KG1 (cell line): ENCODE measurements around the gene MED13L.

Experiments
- DNase-seq: peaks from one replicate; lab custom pipeline; 2025; lab: John Stamatoyannopoulos, UW

MED13L gene

DNA sequence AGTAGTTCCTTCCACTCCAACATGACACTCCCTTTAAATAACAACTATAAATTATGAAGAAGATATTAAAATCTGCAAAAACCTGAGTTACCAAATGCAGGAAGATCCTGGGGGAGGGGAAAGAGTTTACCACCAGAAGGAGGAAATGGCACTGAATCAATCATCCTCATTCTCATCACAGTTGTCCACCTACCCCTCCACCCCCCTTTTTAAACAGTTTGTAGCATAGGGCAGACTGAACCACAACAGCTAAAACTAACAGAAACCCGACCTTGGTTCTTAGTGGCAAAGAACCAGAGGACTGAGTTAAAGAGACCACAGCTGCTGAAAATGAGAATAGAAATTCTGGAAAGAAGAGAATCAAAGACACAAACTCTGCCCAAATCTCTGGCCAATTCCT, 189.5 kb downstream of the MED13L start:
- DNase-seq = peak; percentile 57

DNA sequence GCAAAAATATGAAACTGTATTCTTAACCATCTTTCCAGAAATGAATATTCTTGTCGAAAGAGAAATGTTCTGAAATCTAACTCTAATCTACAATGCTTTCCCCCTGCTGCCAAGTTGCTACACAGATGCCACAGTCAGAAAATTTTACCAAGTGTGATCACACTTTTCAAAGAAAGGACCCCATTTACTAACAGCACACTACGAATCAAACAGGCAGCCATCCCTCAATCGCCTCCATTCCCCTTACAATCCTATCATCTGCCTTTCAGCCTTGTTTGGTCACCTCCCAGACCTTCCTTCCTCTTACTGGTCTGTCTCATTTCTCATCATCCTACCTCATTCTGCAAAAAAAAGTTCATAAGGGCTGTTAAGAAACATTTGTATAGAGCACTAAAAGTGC, 190.1 kb downstream of the MED13L start:
- no peak for DNase-seq

DNA sequence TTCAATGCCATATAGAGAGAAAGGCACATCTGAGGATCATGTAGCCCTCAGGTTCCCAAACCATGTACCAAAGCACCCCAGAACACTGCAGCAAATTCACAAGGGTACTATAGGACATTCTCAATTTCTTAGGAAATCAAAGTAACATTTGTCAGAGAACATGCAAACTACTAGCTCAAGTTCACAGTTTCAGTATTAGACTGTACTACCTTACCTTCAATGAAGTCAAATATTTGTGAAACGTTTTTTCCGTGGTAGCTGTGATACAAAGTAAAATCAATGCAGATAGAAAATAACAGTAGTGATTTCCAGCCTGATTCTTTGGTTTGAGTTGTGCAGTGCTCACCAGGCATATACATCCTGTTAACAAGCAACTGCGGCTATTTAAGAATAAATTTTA, 197.1 kb downstream of the MED13L start:
- no peak for DNase-seq

DNA sequence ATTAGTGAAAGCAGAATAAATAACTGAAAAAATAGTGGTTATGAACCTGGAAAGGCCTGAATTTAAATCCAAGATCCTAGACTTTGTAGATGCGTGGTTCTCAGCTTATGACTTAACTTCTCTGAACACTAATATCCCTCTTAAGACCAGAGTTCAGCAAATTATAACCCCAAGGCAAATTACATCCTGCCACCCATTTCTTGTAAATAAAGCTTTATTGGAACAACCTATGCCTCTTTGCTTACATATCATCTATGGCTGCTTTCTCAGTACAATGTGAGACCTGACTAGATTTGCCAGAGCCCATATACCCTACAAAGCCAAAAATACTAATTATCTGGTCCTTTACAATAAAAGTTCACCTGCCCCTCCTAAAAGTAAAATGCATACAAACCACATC, 199.1 kb downstream of the MED13L start:
- DNase-seq = no peak

DNA sequence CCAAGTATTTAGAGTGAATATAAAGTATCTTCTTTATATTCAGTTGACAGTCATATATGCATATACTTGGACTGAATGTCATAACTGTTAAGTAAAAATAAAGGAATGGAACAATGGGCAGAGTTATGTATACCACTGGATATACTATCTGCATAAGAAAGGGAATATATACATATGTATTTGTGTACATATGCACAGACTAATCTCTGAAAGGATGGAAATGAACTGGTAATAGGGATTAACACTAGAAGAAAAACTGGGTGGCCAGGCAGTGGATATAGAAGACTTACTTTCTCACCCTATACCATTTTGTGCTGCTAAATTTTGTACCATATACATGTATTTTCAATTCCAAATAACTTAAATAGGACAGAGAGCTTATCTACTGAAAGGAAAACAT, 200.1 kb downstream of the MED13L start:
- DNase-seq = no peak

DNA sequence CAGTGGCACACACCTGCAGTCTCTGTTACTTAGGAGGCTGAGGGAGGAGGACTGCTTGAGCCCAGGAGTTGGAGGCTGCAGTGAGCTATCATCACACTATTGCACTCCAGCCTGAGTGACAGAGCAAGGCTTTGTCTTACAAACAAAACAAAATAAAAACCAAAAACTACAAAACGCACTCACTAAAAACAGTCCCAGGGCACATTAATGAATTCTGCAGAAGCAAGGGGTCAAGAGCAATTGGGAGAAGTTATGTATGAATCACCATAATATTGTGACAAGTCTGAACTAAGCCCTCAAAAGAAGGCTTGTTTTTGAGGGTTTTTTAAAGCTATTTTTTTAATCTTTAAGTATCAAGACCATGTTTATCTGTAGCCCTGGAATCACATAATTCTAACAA, 201.1 kb downstream of the MED13L start:
- DNase-seq = no peak

DNA sequence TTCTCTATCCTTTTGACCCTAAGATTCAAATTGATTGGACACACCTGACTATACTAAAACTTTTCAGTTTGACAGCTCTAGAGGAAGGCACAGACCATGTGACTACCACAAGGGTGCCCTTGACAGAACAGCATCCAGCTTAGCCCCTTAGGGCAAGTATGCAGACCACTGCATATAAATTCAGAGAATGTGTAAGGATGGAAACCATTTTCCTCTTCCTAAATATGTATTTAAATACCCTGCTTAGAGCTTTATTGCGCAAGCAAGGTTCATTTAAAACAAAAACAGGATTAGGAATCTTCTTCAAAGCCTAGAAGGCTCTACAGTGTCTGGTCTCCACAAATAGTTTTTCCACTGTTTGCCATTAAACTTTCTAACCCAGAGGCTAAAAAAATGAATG, 202.8 kb downstream of the MED13L start:
- DNase-seq = no peak

DNA sequence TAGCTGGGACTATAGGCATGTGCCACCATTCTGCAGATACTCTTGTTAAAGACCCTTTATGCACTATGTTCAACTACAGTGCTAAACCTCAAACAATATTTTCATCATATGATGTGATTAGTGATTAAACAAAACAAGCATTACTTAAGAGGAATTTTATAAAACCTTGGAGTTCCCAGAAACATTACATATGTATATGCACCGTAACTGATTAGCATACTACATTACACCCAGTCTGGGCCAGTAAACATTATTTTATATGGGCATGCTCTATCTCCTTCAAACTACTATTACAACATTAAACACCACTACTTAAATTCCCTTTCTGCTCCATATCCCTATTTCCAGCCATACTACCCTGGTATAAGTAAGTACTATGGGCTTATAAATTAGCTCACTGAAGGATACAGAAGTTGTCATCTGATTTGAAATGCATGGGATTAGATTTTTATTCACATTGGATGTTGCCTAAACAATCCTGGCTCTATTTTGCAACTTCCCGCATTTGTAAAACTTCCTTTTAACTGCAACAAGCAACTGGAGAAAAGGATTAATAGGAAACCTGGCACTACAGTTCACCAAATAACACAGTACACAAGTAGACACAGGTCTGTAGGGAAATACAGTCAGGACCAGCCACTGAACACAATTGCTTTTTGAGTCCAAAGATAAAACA, 205.8 kb downstream of the MED13L start:
- no peak for DNase-seq

DNA sequence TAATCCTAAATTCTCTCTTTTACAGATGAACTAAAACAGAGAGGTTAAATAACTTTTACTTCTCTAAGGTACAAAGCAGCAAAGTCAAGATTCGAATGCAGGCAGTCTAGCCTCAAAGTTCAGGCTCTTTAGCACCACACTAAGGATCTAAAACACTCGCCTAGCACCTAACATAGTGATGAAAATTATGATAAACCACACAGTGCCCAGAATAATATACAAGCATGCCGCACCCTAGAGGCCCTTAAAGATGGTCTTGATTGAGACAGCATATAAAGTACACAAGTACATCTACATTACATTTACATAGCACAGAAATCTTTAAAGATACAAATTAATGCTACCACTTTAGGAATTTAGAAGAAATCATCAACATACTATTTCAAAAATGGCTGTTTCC, 207.0 kb downstream of the MED13L start:
- no peak for DNase-seq

DNA sequence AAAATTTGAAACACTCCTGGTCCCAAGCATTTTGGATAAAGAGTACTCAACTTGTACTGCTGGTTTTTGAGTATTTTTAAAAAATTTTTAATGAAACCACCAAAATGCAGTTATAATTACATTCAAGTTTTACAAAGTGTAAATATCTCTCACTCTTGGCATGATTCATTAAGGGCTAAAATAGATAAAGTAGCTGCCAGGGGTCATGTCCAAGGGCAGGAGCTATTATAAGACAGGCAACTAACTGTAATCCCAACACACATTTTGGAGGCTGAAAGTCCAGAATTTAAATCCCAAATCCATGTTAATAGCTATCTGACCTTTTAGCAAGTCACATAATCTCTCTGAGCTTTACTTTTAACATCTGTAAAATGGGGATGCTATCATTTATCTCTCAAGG, 207.6 kb downstream of the MED13L start:
- no peak for DNase-seq

DNA sequence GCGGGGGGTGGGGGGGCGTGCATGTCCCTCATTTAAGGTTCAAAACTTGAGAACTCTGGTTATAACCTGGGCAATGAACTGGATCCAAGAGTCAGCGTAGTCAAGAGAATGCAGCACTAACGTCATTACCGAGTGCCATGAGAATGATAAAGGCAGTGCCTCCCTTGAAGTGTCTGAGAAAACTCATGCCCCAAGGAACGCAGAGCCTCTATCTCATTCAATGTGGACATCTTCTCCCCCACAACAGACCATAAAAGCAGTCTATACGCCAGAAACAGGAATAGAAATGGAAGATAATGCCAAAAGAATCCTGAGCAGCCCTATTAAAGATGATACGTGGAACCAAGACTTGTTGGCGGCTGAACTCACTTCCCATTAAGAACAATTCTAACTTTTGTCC, 208.6 kb downstream of the MED13L start:
- DNase-seq = no peak

DNA sequence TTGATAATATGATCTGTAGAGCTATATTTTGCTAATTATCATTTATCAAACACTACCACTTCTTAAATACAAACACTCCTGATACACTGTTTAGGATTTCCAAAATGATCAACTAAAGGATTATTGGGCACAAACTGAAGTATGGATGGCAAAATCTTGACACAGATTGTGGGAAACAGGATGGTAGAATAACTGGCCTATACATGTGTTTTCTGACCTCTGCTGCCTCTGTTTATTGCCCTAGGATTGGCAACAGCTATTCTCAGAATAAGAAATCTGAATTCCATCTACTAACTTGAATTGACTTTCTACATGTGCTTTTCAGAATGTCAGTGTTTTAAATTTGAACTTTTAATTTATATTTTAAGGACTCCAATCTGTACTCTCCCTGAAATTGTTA, 209.1 kb downstream of the MED13L start:
- DNase-seq = no peak

DNA sequence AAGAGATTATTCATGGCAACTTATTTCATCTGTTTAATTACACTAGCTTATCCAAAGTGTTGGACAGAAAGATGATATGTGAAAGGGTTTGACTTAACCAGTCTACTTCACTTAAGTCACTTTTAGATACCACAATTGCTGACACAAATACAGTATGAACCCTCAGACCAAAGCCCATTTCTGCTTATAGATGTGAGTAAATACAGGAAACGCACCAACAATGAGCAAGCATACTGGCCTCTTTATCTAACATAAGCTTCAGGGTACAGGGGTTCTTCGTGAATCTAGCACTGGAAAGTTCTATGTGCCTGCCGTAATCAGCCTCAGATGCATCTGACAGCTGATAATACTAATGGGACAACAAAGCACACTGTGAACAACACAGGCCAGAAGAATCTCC, 209.6 kb downstream of the MED13L start:
- no peak for DNase-seq

DNA sequence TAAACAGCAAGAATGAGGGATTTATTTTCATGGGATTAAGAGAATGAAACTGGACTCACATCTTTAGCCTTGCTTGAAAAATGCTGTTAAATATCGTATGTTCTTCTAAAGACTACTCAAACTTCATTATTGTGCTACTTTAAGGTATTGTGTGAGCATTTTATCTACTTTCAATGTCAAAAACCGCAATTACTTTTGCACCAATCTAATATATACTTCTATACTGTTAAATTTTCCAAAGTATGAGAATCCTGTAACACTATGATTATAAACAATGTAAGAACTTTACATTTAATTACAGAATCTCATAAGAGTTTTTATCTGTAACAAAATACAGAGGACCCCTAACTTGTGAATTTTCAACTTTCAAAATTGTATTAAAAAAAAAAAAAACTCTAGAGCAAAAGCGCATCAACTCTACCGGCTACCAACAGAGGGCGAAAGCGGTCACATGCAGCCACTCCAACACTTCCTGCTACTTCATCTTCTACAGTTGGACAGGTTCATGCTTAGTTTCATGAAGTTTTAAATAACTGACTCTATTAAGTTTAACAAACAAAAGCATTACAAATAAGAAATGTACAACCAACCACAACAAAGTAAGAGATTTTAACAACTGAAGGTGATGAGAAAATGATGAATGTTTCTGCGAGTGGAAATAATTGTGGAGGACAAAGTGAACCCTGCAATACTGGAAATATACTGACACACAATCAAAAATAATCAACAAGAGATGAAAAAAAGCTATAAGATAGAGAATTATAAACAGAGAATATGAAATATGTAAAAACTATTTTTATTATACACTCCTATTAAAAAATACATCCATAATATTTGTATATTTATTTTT, 210.9 kb downstream of the MED13L start:
- no peak for DNase-seq

DNA sequence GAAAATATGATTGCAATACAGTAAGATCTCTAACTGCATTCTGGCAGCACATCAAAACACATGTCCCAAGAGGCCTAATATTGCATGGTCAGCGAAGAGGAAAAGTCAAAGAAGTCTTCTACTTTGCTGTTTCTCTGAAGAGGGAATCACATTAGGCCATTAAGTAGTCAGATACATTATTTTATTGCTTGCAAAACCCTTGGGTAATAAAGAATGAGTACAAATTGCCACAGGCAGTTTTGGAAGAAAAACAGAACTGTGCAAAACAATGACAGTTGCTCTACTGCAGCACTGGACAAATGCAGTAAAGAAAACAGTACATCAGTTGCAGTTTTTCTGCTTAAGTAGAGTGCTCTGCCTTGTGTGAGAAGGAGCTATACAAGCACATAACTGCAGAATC, 211.9 kb downstream of the MED13L start:
- DNase-seq = no peak

DNA sequence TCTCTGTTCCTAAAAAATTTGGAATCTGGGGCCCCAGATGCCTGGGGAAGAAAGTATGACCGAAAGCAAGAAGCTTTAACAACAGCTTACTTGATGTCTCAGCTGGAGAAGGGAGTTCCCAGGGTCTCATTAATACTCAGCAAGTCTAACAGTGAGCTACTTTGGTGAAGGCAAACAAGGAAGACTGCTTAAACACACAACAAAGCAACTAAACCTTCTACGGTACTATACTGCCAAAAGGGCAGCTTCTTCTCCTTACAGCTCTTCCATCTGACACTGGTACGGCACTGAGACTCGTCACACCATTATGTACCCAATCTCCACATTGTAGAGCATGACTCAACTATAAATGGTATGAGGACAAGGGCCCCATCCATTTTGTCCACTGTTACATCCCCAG, 213.0 kb downstream of the MED13L start:
- DNase-seq = no peak

DNA sequence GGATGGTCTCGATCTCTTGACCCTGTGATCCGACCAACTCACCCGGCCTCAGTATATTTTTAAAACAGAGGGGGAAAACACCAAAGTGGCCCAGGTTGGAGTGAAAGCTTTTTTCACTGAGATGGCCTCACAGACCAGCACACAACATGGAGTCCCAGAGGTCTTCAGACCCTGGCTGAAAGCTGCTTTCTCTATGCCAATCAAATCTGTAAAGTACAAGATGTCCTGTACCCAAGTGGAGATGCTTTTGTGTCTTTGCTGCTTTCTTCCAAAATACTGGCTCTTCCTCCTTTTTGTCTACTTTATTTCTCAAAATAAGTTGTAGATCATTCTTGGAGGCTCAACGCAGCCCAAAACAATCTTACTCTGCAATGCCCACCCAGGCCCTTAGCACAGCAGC, 214.8 kb downstream of the MED13L start:
- no peak for DNase-seq

DNA sequence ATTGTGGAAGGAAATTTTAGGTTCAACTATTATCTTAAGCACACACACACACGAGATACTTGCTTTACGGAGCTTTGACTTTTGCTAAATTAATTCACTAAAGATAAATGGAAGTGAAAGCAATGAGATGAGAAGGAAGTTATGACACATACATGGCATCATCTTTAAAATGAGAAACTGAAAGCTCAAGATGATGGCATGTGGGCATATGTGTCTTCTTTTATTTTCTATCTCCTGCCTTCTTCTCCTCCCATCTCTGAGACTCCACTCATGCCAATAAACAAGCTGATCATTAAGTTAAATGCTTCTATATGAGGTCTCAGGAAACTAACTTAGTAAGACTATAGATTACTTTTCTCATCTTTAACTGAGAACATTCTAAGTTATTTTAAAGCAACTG, 216.7 kb downstream of the MED13L start:
- no peak for DNase-seq

DNA sequence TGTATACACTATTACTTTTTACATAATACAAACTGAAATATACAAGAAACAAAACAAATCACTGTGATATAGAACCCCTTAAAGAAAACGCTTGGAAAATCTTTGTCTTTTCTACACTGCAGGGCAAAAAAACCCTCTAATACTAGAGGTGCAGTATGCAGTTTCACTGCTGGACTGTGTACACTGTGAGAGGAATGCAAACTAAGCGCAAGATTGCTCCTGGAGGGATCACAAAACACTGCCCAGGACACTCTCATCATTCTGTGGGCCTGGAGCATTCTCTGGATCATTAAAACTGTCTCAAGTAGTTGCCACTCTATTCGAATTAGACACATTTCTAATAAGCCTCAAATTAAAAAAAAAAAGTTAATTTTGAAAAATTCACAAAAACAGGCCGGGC, 217.6 kb downstream of the MED13L start:
- no peak for DNase-seq

DNA sequence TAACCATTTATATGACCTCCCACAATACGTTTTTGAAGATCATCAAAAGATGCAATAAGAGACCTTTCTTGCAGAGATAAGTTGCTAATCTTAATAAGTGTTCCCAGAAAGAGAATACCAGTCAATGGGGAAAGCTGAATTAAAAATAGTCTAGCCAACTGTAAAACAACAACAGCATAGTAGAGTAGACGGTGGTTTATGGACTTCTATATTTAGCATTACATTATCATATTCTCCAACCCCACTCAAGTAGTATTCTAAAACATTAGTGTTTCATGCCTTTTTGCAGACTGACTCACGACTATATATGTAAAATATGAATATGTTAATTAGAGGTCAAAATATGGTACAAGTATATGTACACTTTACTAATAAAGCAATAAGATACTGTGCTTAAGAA, 218.9 kb downstream of the MED13L start:
- DNase-seq = no peak

DNA sequence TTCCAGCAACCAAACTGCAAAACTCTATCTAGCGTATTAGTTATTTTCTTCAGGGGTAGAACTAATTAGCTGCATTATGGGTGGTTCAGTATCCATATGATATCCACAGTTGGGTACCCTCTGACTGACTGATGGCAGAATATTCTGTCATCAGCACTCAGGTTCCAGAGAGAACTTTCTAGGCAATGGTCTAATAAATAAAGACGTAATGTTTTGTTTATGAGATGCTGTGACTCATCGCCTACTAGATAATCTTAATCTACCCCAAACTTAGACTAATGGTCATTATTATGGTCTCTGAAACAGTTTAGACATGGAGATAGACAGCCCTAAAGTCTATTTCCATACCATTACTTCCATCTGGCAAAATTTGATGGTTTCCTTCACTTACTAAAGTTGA, 220.1 kb downstream of the MED13L start:
- no peak for DNase-seq

DNA sequence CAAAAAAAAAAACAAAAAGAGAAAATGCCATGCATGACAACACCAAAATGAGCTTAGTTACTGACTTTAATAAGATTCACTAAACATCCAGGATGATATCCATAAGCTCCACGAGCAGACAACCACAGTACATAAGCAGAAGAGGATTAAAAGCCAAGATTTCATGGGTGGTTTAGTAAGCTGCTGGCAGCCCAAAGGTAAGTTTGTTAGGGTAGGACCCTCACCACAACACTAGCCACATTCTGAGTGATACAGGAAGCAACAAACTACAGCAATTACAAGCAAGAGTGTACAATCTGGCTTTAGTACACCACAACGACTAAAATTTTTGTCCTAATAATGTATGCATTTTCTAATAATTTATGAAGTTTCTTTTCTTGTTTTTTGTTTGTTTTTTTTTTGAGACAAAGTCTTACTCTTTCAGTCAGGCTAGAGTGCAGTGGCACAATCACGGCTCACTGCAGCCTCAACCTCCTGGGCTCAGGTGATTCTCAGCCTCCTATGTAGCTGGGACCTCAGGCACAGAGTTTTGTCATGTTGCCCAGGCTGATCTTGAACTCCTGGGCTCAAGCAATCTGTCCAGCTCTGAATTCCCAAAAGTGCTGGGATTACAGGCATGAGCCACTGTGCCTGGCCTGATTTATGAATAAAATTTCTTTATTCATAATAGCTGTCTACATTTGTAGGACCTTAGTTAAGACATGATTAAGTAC, 221.4 kb downstream of the MED13L start:
- DNase-seq = no peak

DNA sequence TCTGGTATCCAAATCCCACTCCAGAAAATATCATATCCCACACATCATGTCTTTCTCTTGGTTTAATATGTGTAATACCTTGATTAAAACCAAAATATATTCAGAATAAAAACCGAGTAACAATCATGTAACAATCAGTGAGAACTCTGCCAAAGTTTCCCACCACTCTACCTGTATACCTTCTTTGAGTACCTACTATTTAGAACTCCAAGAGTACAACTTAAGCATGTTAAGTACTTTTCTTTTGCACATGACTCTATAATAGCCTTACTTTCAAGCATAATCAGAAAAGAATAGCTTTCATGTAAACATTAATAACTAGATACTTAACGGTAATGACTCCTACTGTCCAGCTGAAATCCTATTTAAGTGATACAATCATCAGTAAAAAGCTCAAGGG, 223.2 kb downstream of the MED13L start:
- no peak for DNase-seq
